HepG2 (cell line): ENCODE data around the gene CDC42EP5. TPM values are rescaled to one million over a fixed set of nuclear protein-coding genes. Genes with fewer than 3 reads are reported as not detected.

Experiments used
- EP300 ChIP-seq, 3 experiments: sonication (generic) in 1 of 3; formaldehyde crosslinking in 1 of 3; IDR thresholded peaks; 2 replicates each; pipeline versions ENCODE4 v1.5.1 to v1.6.1; 2011 to 2020; ENCODE audit warnings: low read depth in 2 of 3, low read length in 2 of 3, borderline replicate concordance in 1 of 3, improper control_type of control experiment in 1 of 3, mild to moderate bottlenecking in 1 of 3, missing genetic modification reagents in 1 of 3, moderate library complexity in 1 of 3
- HNF4G ChIP-seq, 2 experiments: sonication (generic) in 1 of 2; formaldehyde crosslinking in 1 of 2; IDR thresholded peaks; 2 replicates each; pipeline versions ENCODE4 v1.4.0 to v1.6.1; 2011 to 2020; ENCODE audit warnings: borderline replicate concordance in 2 of 2, low read depth in 2 of 2, mild to moderate bottlenecking in 2 of 2, low read length in 1 of 2, missing genetic modification reagents in 1 of 2, moderate library complexity in 1 of 2
- MBNL3 ChIP-seq: fragments of 250-450 bp; sonication (Bioruptor Pico); conservative IDR thresholded peaks from 2 replicates; pipeline ENCODE4 v1.8.0; 2022; ENCODE audit warnings: mild to moderate bottlenecking, inconsistent platforms
- NR2C2 ChIP-seq: sonication (generic); formaldehyde crosslinking; IDR thresholded peaks from 2 replicates; pipeline ENCODE4 v1.4.0; 2020; ENCODE audit warnings: missing genetic modification reagents, mild to moderate bottlenecking, moderate library complexity, borderline replicate concordance
- RBM22 ChIP-seq: fragments of 200-400 bp; formaldehyde crosslinking; optimal IDR thresholded peaks from 2 replicates; pipeline ENCODE3; 2017; ENCODE audit warnings: mild to moderate bottlenecking, low read length, moderate library complexity
- REL ChIP-seq: sonication (generic); formaldehyde crosslinking; conservative IDR thresholded peaks from 2 replicates; pipeline ENCODE4 v1.8.0; 2022; ENCODE audit warnings: mild to moderate bottlenecking, missing genetic modification reagents, moderate library complexity
- THAP7 ChIP-seq: sonication (generic); formaldehyde crosslinking; IDR thresholded peaks from 2 replicates; pipeline ENCODE4 v1.8.1; 2023; ENCODE audit warnings: mild to moderate bottlenecking, missing genetic modification reagents
- ZC3H4 ChIP-seq: sonication (generic); formaldehyde crosslinking; IDR thresholded peaks from 2 replicates; pipeline ENCODE4 v1.4.0; 2020; ENCODE audit warnings: missing genetic modification reagents, borderline replicate concordance
- ZFAT ChIP-seq: sonication (generic); formaldehyde crosslinking; conservative IDR thresholded peaks from 2 replicates; pipeline ENCODE4 v1.8.1; 2023; ENCODE audit warnings: missing genetic modification reagents, inconsistent platforms
- ZFP36L2 ChIP-seq: sonication (generic); formaldehyde crosslinking; IDR thresholded peaks from 2 replicates; pipeline ENCODE4 v1.4.0; 2020; ENCODE audit warnings: missing genetic modification reagents
- ZNF503 ChIP-seq: sonication (generic); formaldehyde crosslinking; IDR thresholded peaks from 2 replicates; pipeline ENCODE4 v1.4.0; 2020; ENCODE audit warnings: missing genetic modification reagents
- ZNF556 ChIP-seq: sonication (generic); formaldehyde crosslinking; IDR thresholded peaks from 2 replicates; pipeline ENCODE4 v1.4.0; 2020; ENCODE audit warnings: mild to moderate bottlenecking, missing genetic modification reagents, borderline replicate concordance
- ZNF589 ChIP-seq: sonication (generic); formaldehyde crosslinking; conservative IDR thresholded peaks from 2 replicates; pipeline ENCODE4 v1.8.0; 2022; ENCODE audit warnings: mild to moderate bottlenecking, moderate library complexity, missing genetic modification reagents
- ZNF776 ChIP-seq: sonication (generic); formaldehyde crosslinking; IDR thresholded peaks from 2 replicates; pipeline ENCODE4 v1.4.0; 2020; ENCODE audit warnings: mild to moderate bottlenecking, missing genetic modification reagents
- ZNF782 ChIP-seq: sonication (generic); formaldehyde crosslinking; IDR thresholded peaks from 2 replicates; pipeline ENCODE4 v1.4.0; 2020; ENCODE audit warnings: missing genetic modification reagents, mild to moderate bottlenecking, borderline replicate concordance
- polyA plus RNA-seq, 8 experiments: library from polyadenylated mRNA; depleted of rRNA in 3 of 8; stranded (reverse) in 7 of 8; unstranded in 1 of 8; fragments of >200 nt; fragmentation: Illumina TruSeq in 4 of 8; extraction: Trizol in 4 of 8; gene quantifications; 2 replicates each; pipeline versions ENCODE4 v1.2.1 to v1.2.3, GENCODE V29; 2011 to 2016; ENCODE audit warnings: low read depth in 4 of 8, missing spikeins in 1 of 8, mixed read lengths in 1 of 8; ENCODE audit not compliant: insufficient read depth in 1 of 8
- total RNA-seq, 5 experiments: library from RNA; depleted of rRNA; stranded (reverse); fragments of >200 nt; fragmentation: Illumina TruSeq; extraction: Trizol; gene quantifications; 2 replicates each; pipeline ENCODE4 v1.2.3, GENCODE V29; 2016; ENCODE audit warnings: low read depth in 1 of 5
- TF ChIP-seq, protein P1 (sequence below): sonication (generic); formaldehyde crosslinking; IDR thresholded peaks from 2 replicates; pipeline ENCODE4 v1.5.0; 2020; ENCODE audit warnings: mild to moderate bottlenecking, missing genetic modification reagents, borderline replicate concordance

Gene CDC42EP5
- total and polyA plus RNA-seq, 2 of the 13 experiments (the other 11 are each of a cell fraction or from before 2014, with no cell fraction given) = 0.41 to 1.6 TPM

GRCh38 chr19:54517483-54517882, 44.4 kb upstream of the CDC42EP5 start (continued):
- TF ChIP-seq, protein P1, sequence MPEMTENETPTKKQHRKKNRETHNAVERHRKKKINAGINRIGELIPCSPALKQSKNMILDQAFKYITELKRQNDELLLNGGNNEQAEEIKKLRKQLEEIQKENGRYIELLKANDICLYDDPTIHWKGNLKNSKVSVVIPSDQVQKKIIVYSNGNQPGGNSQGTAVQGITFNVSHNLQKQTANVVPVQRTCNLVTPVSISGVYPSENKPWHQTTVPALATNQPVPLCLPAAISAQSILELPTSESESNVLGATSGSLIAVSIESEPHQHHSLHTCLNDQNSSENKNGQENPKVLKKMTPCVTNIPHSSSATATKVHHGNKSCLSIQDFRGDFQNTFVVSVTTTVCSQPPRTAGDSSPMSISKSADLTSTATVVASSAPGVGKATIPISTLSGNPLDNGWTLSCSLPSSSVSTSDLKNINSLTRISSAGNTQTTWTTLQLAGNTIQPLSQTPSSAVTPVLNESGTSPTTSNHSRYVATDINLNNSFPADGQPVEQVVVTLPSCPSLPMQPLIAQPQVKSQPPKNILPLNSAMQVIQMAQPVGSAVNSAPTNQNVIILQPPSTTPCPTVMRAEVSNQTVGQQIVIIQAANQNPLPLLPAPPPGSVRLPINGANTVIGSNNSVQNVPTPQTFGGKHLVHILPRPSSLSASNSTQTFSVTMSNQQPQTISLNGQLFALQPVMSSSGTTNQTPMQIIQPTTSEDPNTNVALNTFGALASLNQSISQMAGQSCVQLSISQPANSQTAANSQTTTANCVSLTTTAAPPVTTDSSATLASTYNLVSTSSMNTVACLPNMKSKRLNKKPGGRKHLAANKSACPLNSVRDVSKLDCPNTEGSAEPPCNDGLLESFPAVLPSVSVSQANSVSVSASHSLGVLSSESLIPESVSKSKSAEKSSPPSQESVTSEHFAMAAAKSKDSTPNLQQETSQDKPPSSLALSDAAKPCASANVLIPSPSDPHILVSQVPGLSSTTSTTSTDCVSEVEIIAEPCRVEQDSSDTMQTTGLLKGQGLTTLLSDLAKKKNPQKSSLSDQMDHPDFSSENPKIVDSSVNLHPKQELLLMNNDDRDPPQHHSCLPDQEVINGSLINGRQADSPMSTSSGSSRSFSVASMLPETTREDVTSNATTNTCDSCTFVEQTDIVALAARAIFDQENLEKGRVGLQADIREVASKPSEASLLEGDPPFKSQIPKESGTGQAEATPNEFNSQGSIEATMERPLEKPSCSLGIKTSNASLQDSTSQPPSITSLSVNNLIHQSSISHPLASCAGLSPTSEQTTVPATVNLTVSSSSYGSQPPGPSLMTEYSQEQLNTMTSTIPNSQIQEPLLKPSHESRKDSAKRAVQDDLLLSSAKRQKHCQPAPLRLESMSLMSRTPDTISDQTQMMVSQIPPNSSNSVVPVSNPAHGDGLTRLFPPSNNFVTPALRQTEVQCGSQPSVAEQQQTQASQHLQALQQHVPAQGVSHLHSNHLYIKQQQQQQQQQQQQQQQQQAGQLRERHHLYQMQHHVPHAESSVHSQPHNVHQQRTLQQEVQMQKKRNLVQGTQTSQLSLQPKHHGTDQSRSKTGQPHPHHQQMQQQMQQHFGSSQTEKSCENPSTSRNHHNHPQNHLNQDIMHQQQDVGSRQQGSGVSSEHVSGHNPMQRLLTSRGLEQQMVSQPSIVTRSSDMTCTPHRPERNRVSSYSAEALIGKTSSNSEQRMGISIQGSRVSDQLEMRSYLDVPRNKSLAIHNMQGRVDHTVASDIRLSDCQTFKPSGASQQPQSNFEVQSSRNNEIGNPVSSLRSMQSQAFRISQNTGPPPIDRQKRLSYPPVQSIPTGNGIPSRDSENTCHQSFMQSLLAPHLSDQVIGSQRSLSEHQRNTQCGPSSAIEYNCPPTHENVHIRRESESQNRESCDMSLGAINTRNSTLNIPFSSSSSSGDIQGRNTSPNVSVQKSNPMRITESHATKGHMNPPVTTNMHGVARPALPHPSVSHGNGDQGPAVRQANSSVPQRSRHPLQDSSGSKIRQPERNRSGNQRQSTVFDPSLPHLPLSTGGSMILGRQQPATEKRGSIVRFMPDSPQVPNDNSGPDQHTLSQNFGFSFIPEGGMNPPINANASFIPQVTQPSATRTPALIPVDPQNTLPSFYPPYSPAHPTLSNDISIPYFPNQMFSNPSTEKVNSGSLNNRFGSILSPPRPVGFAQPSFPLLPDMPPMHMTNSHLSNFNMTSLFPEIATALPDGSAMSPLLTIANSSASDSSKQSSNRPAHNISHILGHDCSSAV (CRISPR knock-in tag) = no peak
- no peak for TF ChIP-seq ZFAT (CRISPR knock-in tag)
- TF ChIP-seq ZNF782 = no peak
- no peak for TF ChIP-seq ZNF556 (CRISPR knock-in tag)
- no peak for TF ChIP-seq MBNL3 (CRISPR knock-in tag)
- TF ChIP-seq THAP7 = no peak
- TF ChIP-seq HNF4G (IDR thresholded peaks at IDR 0.05; ENCODE audit: borderline replicate concordance, low read depth, low read length) = no peak
- TF ChIP-seq HNF4G (CRISPR knock-in tag; IDR thresholded peaks at IDR 0.05; ENCODE audit: borderline replicate concordance, low read depth) = no peak
- peak; percentile 80; the same call in 1 of the 2 replicates for TF ChIP-seq ZFP36L2 (CRISPR knock-in tag)
- no peak for TF ChIP-seq REL
- no peak for TF ChIP-seq ZNF589 (CRISPR knock-in tag)
- TF ChIP-seq ZC3H4 (CRISPR knock-in tag) = no peak
- no peak for TF ChIP-seq ZNF503 (CRISPR knock-in tag)
- no peak for TF ChIP-seq RBM22
- TF ChIP-seq EP300 (IDR thresholded peaks at IDR 0.05; ENCODE audit: low read depth in 2 of 2, low read length in 2 of 2) = no peak
- no peak for TF ChIP-seq EP300 (CRISPR knock-in tag; IDR thresholded peaks at IDR 0.05; ENCODE audit: borderline replicate concordance)
- no peak for TF ChIP-seq NR2C2
- TF ChIP-seq ZNF776 (CRISPR knock-in tag) = no peak
